Mononuclear cell (primary cell): ENCODE measurements around the gene NAP1L4. TPM values are rescaled to one million over a fixed set of nuclear protein-coding genes. Genes with fewer than 3 reads are reported as not detected.

Experiments used
- H3K27me3 ChIP-seq: 2 replicates; pipeline ENCODE4 v1.6.0; 2011; ENCODE audit warnings: low read length, control low read depth; ENCODE audit not compliant: insufficient read depth
- H3K4me1 ChIP-seq: 2 replicates; pipeline ENCODE4 v1.5.1; 2011; ENCODE audit warnings: mild to moderate bottlenecking, low read length, control low read depth; ENCODE audit not compliant: insufficient read depth
- H3K4me3 ChIP-seq: 2 replicates; pipeline ENCODE4 v1.5.1; 2011; ENCODE audit warnings: mild to moderate bottlenecking, low read length, moderate library complexity
- H3K9me3 ChIP-seq: 2 replicates; pipeline ENCODE4 v1.5.1; 2011; ENCODE audit warnings: low read depth, mild to moderate bottlenecking, control low read depth, low read length
- total RNA-seq: library from RNA; depleted of rRNA; stranded (reverse); fragments of >200 nt; gene quantifications from one replicate; pipeline ENCODE4 v1.2.3, GENCODE V29; 2012

The NAP1L4 gene
- total RNA-seq, 1 donor = 272 TPM

DNA sequence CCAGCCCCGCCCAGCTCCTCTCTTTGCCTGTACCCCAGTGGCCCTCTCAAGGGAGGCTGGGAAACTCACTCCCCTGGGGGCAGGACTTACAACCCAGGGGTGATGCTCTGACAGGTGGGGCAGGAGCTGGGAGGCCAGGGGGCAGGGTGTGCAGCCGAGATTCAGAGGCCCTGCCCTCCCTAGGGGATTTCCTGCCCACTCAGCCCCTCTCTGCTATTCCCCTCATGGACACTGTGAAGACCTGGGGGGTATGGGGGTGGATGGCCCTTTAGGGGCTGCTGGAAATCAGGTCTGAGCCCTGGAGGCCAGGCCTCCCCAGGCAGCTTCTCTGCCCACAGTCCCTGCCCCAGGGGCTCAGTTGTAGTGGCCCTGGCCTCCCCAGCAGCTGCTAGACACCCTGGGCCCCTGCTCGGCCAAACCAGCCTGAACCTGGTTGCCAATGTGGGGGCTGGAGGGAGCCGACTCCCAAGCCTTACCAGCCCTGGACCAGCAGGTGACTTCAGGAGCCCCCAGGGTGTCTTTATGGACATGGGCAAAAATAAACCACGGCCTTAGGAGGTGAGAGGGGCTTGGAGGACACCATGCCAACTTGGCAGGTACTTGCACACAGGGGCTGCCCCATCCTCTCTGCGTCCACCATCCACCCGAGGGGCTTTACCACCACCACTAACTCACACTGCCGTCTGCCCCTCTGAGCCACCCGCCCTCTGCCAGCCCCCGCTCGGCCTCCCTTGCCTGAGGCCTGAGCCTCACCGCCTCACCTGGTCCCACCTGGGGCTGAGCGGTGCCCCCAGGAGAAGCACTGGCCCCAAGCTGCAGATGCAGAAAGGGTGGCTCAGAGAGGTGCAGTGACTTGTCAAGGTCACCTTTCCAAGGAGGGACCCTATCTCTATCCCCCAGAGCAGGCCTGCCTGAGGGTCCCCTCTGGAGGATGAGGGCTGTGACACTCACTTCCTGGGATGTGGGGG lies 60.1 kb downstream of the NAP1L4 start:
- Histone ChIP-seq H3K4me1 (peaks cover 49% of the 10 kb centered on the region), H3K27me3 (peaks cover 22% of the 10 kb centered on the region), H3K4me3 (no peak overlapping the region), H3K9me3 (no peaks in the 10 kb centered on the region)

DNA sequence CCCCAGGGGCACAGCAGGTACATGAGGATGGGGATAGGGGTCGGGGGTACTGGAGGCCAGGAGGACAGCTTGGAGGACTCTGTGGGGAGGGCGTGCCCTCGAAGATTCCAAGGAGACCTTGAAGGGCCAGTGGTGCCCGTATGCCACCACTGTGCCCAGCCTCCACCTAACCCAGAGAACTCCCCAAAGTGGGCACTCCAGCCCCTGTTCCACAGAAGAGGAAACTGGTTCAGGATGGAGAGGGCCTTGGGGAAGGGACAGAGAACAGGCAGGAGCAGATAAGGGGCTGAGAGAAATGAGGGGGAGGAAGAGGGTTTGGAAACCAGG lies 60.7 kb downstream of the NAP1L4 start:
- Histone ChIP-seq H3K27me3 (peaks cover 26% of the 10 kb centered on the region), H3K4me3 (no peak overlapping the region), H3K4me1 (peaks cover 49% of the 10 kb centered on the region), H3K9me3 (no peaks in the 10 kb centered on the region)

DNA sequence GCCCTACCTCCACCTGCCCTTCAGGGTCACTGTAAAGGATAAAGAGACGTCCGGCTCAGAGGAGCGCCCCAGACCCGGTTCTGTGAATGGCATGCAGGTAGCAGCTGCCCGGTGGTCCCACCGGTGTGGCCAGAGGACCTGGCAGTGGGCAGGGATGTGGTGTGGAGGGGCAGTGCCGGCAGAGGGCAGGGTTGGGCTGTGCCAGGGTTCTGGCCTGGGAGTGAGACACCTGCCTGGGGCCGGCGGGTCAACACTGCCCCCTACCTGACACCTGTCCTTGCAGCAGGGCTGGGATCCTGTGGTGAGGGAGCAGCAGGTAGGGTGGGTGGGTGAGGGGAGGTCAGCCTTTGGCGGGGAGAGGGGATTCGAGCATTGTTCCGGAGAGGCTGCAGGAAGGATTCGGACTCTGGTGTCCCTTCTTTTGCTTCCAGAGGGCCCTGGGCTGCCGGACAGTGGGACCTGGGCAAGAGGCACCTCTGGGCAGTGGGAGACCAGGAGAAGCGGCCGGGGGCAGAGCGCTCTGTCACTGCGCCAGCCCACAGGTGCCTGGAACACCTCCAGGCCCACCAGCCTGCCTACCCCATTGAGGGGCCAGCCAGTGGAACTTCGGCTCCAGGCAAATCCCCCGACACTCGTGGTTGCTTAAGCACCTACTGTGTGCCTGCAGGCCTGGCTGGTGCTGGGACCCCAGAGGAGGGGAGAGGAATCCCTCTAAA lies 61.3 kb downstream of the NAP1L4 start:
- H3K4me1 ChIP-seq = peaks cover 49% of the 10 kb centered on the region
- peaks cover 26% of the 10 kb centered on the region for H3K27me3 ChIP-seq
- no peak overlapping the region for H3K4me3 ChIP-seq
- H3K9me3 ChIP-seq = no peaks in the 10 kb centered on the region

DNA sequence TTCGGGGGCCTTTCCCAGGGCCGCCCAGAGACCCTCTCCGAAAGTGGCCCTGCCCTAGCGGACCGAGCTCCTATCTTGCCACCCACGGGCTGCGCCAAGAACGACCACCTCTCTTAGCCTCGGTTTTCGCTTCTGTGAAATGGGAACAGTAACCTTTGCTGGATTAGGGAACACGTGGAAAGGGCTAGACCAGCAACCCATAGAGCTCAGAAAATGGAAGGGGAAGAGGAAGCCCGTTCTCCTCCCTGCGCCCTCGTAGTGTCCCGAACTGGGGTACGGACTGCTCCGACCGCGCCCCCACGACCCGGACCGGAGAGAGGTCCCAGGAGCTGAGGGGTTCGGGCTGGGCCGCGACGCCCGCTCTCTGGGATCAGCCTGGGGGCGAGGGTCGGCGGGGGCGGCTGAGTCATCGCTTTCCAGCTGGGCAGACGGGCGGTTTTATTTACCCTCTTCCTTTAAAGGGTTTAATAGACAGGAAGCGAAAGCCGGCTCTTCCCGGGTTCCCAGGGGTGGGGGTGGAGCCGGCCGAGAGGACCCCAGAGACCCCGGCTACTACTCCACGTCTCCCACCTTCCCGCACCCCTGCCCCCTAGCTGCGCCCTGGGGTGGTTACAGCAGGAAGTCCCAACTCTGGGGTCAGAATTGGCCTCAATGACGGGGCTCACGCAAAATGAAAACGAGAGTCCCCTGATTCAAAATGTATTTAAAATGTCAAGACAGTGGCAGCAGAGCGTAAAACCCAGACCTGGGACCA lies 62.0 kb downstream of the NAP1L4 start:
- Histone ChIP-seq H3K9me3 (no peaks in the 10 kb centered on the region), H3K4me3 (peak overlapping the region; percentile 32), H3K4me1 (peaks cover 49% of the 10 kb centered on the region), H3K27me3 (peaks cover 26% of the 10 kb centered on the region)

GRCh38 chr11:2929531-2929949 lies 62.6 kb downstream of the NAP1L4 start:
- Histone ChIP-seq H3K4me3 (peak overlapping the region; percentile 32), H3K4me1 (peaks cover 49% of the 10 kb centered on the region), H3K27me3 (peaks cover 26% of the 10 kb centered on the region), H3K9me3 (no peaks in the 10 kb centered on the region)

DNA sequence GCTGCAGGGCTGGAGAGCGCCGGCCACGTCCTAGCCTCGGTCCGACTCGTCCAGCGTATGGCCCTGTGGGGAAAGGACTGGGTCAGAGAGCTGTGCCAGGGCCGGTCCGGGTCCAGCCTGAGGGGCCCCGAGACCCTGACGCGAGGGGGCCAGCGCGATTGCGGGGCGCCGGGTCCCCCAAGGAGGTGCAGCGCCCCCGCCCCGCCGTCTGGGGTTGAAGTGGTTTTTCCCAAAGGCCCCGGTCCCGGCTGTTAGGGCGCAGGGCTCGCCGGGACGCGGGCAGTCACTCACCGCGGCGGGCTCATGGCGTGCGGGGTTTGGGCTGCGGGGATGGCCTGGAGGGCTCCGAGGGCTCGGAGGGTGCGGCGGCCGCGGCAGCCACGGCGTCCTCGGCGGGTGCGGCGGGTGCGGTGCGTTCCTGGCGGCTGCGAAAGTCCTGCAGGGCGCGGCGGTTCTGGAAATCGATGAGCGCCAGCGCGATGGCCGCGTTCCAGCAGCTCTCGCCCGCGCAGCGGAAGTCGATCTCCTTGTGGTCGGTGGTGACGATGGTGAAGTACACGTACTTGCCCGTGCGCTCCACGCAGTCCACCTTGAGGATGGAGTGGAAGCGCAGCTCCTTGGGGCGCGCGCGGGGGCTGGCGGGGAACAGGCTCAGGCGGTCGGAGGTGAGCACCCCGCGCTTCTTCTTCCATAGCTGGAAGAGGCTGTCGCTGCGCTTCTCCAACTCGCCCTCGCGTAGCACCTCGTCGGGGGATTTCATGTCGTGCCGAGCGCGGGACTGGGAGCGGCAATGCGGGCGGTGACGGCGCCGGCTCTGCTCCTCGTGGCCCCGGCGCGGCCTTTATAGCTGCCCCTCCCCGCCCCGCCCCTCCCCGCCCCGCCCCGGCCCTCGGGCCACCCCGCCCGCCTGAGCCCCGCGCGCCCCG lies 63.3 kb downstream of the NAP1L4 start, which contains the start of gene PHLDA2:
Gene PHLDA2 (minus strand): TSS at position 816 of the 926 bp plus-strand sequence. CDS start 56 bp downstream, at position 760.
- H3K4me3 ChIP-seq = peak within 1 kb of the TSS; percentile 32
- no peaks in the 10 kb centered on the region for H3K9me3 ChIP-seq
- H3K4me1 ChIP-seq = peaks cover 47% of the 10 kb centered on the region
- H3K27me3 ChIP-seq = peaks cover 26% of the 10 kb centered on the region

- H3K4me3 ChIP-seq = no peak overlapping the region
- peaks cover 26% of the 10 kb centered on the region for H3K27me3 ChIP-seq
- no peaks in the 10 kb centered on the region for H3K9me3 ChIP-seq
- peaks cover 39% of the 10 kb centered on the region for H3K4me1 ChIP-seq
Observed at GRCh38 chr11:2927851-2928604, 64.1 kb downstream of the NAP1L4 start.

- Histone ChIP-seq H3K4me1 (peaks cover 31% of the 10 kb centered on the region), H3K4me3 (no peak overlapping the region), H3K27me3 (peaks cover 26% of the 10 kb centered on the region), H3K9me3 (no peaks in the 10 kb centered on the region)
Observed at GRCh38 chr11:2927121-2927800, 64.9 kb downstream of the NAP1L4 start.

- no peak overlapping the region for H3K4me3 ChIP-seq
- no peaks in the 10 kb centered on the region for H3K9me3 ChIP-seq
- H3K4me1 ChIP-seq = peaks cover 30% of the 10 kb centered on the region
- H3K27me3 ChIP-seq = peaks cover 26% of the 10 kb centered on the region
Observed at GRCh38 chr11:2926611-2927051, 65.5 kb downstream of the NAP1L4 start.

- H3K27me3 ChIP-seq = peaks cover 24% of the 10 kb centered on the region
- no peaks in the 10 kb centered on the region for H3K9me3 ChIP-seq
- H3K4me1 ChIP-seq = peaks cover 23% of the 10 kb centered on the region
- no peak overlapping the region for H3K4me3 ChIP-seq
Observed at GRCh38 chr11:2924821-2925675, 67.1 kb downstream of the NAP1L4 start.

DNA sequence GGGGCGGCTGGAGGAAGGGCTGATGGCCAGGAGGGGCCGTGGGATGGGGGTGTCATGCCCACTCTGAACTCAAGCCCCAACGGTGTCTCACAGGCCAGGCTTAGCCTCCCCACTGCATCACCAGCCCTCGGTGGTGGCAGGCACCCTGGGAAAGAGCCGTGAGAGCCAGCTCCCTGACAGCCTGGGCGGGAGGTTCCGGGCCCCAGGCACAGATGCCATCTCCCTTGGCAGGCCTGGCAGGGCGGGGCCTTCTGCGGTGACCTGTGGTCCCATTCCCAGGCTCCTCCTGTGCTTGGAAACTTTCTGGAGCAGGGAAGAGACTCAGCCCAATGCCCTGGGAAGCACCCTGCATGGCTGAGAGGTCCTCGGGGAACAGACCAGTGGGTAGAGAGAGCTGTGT lies 67.7 kb downstream of the NAP1L4 start:
- Histone ChIP-seq H3K4me3 (no peak overlapping the region), H3K9me3 (no peaks in the 10 kb centered on the region), H3K4me1 (peaks cover 16% of the 10 kb centered on the region), H3K27me3 (peaks cover 20% of the 10 kb centered on the region)
